GM21723 (cell line): Measurements from ENCODE around the gene RUNX2.

Experiments used
- ATAC-seq: cut with Tn5 transposase; IDR thresholded peaks from one replicate; pipeline ENCODE4 v1.9.1; 2021; ENCODE audit warnings: mild to moderate bottlenecking, moderate library complexity; ENCODE audit not compliant: unreplicated experiment

RUNX2 gene

DNA sequence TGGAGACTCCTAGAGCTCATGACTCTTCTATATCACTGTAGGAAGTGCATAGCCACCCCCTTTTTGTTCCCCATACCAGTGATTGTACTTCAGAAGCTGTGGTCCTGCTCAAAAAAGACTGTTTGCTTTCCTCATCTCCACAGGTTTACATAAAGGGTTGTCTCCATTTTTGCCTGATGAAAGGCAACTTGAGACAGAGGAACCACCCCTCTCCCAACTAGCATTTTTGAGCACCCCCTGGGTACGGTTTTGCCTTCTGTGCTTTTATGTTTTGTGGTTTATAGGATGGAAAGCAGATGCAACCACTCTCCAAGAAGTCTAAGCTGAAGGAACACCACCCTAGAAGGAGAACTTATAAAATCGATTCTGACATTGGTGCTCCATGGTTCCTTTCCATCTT is 177.3 kb downstream of the RUNX2 start:
- ATAC-seq: no peak

- no peak for ATAC-seq
Measured at GRCh38 chr6:45507186-45507585, 179.1 kb downstream of the RUNX2 start.

- no peak for ATAC-seq
Measured at GRCh38 chr6:45509426-45509825, 181.3 kb downstream of the RUNX2 start.

- ATAC-seq: no peak
Measured at GRCh38 chr6:45512717-45513116, 184.6 kb downstream of the RUNX2 start.

DNA sequence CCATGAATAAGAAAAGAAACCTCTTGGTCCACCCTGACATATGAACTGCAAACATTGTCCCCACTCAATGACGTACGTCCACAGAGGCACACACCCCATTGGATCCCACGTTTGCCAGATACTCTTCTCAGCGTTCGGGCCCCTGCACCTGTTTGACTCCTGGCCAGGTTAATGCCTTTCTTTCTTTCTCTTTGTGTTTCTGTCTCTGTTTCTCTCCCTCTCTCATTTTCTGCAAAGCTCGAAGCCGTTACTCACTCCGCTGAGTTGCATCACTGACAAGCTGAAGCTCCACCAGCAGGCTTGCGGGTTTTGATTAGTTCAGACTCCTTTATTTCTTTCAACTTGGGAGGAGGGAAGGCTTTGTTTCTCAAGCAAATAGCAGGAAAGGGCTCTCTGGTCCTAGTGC is 185.1 kb downstream of the RUNX2 start:
- ATAC-seq: no peak

DNA sequence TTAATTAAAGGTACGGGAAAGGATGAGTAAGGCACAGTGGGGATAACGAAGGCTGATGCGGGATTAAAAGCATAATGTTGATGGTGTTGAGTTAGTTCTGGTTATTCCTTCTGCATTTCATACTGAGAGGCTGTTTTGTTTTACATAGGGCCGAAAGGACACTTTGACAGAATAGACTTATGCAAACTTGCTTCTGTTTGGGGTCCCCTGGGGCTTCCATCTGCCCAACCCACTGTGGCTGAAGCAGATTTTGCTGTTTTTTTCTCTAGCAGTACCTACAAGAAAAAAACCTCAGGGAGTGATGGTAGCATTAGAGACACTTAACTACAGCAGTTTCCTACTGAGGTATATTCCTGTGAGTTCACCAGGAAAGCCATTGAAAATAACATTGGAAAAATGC is 185.7 kb downstream of the RUNX2 start:
- no peak for ATAC-seq

DNA sequence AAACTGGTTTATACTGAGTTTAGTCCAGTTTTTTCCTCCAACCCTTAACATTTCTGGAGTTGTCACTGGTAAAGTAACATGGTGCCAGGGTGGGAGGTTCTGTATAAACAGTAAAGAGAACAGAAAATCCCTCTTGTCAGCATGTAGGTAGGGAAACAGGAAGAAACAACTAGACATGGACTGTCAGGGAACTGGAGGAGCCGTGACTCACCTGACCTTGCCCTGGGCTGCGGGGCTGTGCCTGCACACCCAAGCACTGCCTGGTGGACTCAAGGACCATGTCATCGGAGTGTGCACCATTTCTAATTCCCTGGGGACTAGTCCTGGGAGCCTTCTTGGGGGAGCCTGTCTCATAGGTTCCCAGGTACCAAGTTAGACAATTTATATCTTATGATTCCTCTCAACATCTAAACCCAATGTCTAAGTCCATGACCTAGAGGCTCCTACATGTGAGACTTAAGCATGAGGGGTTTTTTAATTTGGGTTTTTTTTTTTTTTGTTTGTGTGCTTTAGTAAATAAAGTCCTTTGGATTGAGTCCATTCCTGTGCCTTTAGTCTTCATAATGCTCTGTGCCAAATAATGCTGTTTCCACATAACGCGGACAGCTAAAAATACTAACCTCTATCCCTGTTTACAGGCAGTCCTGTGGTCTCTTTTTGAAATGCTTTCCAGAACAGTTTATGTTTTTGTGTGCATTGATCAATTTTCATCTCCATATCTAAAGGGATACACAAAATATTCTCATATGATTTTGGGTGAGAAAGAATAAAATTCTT is 186.5 kb downstream of the RUNX2 start:
- no peak for ATAC-seq

DNA sequence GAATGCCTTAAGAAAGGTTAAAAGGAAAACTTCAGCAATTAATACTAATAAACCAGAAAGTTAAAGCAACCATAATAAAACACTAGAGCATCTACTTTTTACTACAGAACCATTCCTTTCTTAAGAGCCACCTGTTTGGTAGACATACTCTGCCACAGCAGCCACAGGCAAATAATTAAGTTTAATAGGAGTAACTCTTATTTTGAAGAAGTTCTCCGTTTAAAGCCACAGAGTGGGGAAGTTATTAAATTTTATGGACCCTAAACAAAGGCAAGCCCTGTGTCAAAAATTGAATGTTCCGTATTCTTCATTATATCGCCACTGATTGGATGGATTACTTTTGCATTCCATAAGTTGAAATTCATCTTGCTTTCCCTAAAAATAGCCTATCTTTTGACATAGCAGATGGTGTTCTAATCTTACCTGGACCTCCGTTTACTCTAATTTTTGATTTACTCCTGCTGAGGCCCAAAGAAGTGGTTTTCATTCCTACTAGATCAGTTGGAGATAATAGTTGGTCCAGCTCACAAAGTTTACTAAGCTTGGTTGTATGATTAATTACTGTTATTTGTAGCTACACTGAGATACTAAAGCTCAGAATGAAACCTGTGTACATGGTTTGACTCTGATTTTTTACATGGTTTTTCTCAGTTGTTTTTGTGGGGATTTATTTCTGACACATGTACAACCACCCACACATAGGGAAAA is 190.0 kb downstream of the RUNX2 start:
- ATAC-seq: no peak

- no peak for ATAC-seq
Measured at GRCh38 chr6:45521226-45521625, 193.1 kb downstream of the RUNX2 start.

GRCh38 chr6:45522486-45522885 is 194.4 kb downstream of the RUNX2 start:
- no peak for ATAC-seq

DNA sequence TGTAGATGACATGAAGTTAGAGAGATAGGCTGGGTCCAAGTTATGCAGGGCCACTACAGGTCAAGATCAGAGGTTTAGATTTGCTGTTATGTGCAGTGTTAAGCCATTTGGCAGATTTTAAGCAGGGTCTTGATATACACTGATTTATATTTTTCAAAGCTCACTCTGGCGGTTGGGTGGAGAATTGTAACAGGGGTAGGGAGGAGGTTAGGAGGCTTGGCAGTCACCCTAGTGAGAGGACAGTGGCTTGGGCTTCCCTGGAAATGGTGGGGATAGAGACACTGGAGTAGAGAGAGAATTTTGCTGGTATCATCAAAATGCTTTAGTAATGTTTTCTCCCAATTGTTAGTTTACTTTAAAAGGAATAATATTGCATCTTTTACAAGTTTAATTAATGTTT is 199.1 kb downstream of the RUNX2 start:
- no peak for ATAC-seq

GRCh38 chr6:45531999-45532595 is 204.0 kb downstream of the RUNX2 start:
- no peak for ATAC-seq

- ATAC-seq: no peak
Measured at GRCh38 chr6:45532721-45533210, 204.6 kb downstream of the RUNX2 start.

- ATAC-seq: no peak
Measured at GRCh38 chr6:45533386-45533785, 205.3 kb downstream of the RUNX2 start.

- no peak for ATAC-seq
Measured at GRCh38 chr6:45535933-45536332, 207.8 kb downstream of the RUNX2 start.

DNA sequence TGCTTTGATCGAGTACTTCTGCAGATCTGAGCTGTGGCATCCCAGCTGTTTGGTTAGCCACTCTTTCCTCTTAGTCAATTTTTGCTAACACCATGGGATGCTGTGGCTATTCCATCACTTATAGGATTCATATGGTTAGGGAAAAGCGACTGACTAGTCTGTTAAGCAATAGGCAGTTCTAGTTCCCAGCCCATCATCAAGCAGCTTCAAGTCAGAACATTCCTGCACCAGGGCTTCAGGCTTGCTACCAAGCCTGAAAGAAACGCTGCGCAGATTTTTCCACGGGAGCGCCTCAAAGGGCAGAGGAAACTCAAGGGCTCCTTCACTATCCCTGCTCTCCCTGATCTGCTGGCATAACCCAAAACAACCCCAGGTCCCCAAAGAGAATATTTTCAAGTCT is 209.4 kb downstream of the RUNX2 start:
- ATAC-seq: no peak

DNA sequence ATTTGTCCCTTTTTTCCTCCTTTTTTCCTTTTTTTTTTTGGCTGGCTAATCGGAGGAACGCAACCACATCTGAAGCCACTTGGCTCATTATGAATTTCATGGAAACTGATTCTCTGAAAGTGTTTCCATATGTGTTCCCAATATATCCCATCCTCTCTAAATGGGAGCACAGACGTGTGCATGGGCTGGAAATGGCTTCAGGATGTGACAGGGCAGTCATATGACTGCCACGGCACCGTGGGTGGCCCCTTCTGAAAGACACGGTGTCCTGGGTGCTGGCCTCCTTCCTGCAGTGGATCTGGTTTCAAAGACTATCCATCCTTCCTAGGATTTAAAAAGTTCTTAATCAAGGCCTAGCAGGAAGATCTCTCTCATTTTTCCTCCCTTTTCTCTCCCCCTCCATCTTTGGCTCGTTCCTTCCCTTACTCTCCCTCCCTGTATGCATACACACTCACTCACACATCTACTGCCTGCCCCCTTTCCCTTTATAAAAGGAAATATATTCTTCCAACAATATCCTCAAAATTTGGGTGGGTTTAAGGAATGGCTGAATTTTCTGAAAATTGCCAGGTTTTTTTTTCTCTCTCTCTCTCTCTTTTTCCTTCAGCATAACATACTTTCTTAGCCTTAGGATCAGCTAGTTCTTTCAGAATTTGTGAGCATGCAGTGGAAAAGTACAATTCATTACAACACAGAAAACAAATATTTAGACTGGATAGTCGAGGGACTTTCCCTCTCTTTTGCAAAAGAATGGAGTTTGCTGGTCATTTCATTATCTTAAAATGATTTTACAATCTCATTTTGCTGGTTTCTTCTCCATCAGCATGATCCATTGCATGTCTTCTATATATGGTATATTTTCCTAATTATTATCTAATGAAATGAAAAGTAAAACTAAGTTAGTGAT is 210.8 kb downstream of the RUNX2 start:
- no peak for ATAC-seq

- ATAC-seq: no peak
Measured at GRCh38 chr6:45540375-45540920, 212.3 kb downstream of the RUNX2 start.

DNA sequence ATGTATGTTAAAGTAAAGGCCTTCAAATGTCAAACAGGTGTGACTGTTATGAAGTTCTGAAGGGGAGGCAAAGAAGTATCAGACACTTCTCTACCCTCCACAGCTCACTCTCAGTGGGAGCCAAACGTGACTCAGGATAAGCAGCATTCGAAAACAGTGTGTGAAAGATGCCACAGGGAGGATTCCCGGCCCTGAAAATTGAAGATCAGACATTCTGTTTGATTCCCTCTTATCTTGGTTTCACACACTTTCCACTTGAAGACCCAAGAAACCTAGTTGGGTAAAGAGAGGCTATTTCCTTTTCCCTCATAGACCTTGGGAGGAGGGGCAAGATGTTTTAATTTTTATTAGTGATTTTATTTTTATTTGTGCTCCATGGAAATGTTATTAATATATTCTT is 213.8 kb downstream of the RUNX2 start:
- no peak for ATAC-seq
